Nucleus accumbens (tissue), 56 donors: ENCODE results near the gene EMILIN2.
"Not testable (repeated sequence)": the region's sequence is repeated elsewhere in the genome, so short reads cannot be mapped to it uniquely, and the experiment has no call there.

Experiments used
- DNase-seq, 56 donors: peaks; one replicate each; lab custom pipeline; 2025; lab: John Stamatoyannopoulos, UW

Gene EMILIN2

GRCh38 chr18:2846636-2847316 lies at the start of gene EMILIN2:
EMILIN2 (plus strand) TSS chr18:2847006; CDS start chr18:2847189, 183 bp downstream.
- DNase-seq = no peak

GRCh38 chr18:2797951-2798350 lies 48.9 kb upstream of the EMILIN2 start:
- DNase-seq = no peak

GRCh38 chr18:2799369-2799768 lies 47.4 kb upstream of the EMILIN2 start:
- no peak for DNase-seq

GRCh38 chr18:2805970-2806943 lies 40.5 kb upstream of the EMILIN2 start:
- DNase-seq = no peak

- DNase-seq = not testable (repeated sequence)
These were observed 38.2 kb upstream of the EMILIN2 start for GRCh38 chr18:2808640-2809039.

GRCh38 chr18:2809666-2810183 lies 37.1 kb upstream of the EMILIN2 start:
- not testable (repeated sequence) for DNase-seq

GRCh38 chr18:2811416-2811815 lies 35.4 kb upstream of the EMILIN2 start:
- DNase-seq = no peak

GRCh38 chr18:2814928-2815327 lies 31.9 kb upstream of the EMILIN2 start:
- DNase-seq = no peak

GRCh38 chr18:2818281-2818680 lies 28.5 kb upstream of the EMILIN2 start:
- DNase-seq = no peak

- no peak for DNase-seq
These were observed 25.1 kb upstream of the EMILIN2 start for GRCh38 chr18:2821695-2822094.

- no peak for DNase-seq
These were observed 24.4 kb upstream of the EMILIN2 start for GRCh38 chr18:2822213-2822921.

- DNase-seq = no peak
These were observed 23.6 kb upstream of the EMILIN2 start for GRCh38 chr18:2823202-2823601.

- DNase-seq = no peak
These were observed 22.8 kb upstream of the EMILIN2 start for GRCh38 chr18:2823966-2824365.

GRCh38 chr18:2824865-2825264 lies 21.9 kb upstream of the EMILIN2 start:
- DNase-seq = no peak

- no peak for DNase-seq
These were observed 21.1 kb upstream of the EMILIN2 start for GRCh38 chr18:2825613-2826175.

GRCh38 chr18:2826581-2826980 lies 20.2 kb upstream of the EMILIN2 start:
- no peak for DNase-seq

GRCh38 chr18:2827061-2827460 lies 19.7 kb upstream of the EMILIN2 start:
- DNase-seq = no peak

GRCh38 chr18:2836118-2836517 lies 10.7 kb upstream of the EMILIN2 start:
- not testable (repeated sequence) for DNase-seq

- not testable (repeated sequence) for DNase-seq
These were observed 9.5 kb upstream of the EMILIN2 start for GRCh38 chr18:2837290-2837689.

GRCh38 chr18:2839202-2839601 lies 7.6 kb upstream of the EMILIN2 start:
- no peak for DNase-seq
